Tibial nerve (tissue), 3 donors: ENCODE measurements around the gene RAC2.

Experiments used
- CTCF ChIP-seq, 5 experiments: fragments of 200-600 bp in 3 of 5; fragments of 450-650 bp in 2 of 5; sonication (generic) in 3 of 5; IDR thresholded peaks; one replicate each; pipeline ENCODE4 v1.5.1; 2016 to 2019; ENCODE audit warnings: antibody characterized with exemption in 5 of 5, mild to moderate bottlenecking in 3 of 5, moderate library complexity in 2 of 5
- POLR2A ChIP-seq, 2 donors: fragments of 450-650 bp; IDR thresholded peaks; one replicate each; pipeline ENCODE4 v1.6.1; 2017; ENCODE audit warnings: antibody characterized with exemption in 2 of 2, mild to moderate bottlenecking in 2 of 2, moderate library complexity in 2 of 2

GRCh38 chr22:37279331-37280181 lies 35.5 kb upstream of the RAC2 start:
- TF ChIP-seq CTCF (IDR thresholded peaks at IDR 0.05): no peak
- no peak for TF ChIP-seq POLR2A (IDR thresholded peaks at IDR 0.05)
